T-helper 17 cell (primary cell): ENCODE data around the gene PANK4. TPM values are rescaled to one million over a fixed set of nuclear protein-coding genes. Genes with fewer than 3 reads are reported as not detected.
"Not testable (repeated sequence)": the region's sequence is repeated elsewhere in the genome, so short reads cannot be mapped to it uniquely, and the experiment has no call there.

ENCODE experiments used
- ATAC-seq: fragments of 150-1000 bp; cut with Tn5 transposase; 2 replicates; pipeline ENCODE4 v1.10.0; 2021; ENCODE audit warnings: mild to moderate bottlenecking, moderate library complexity
- DNase-seq, 3 donors: peaks; one replicate each; pipeline versions ENCODE4 v3.0.0 to v3.0.0-alpha.2; 2020 to 2021
- H3K9me3 ChIP-seq: one replicate; pipeline ENCODE4 v1.7.0; 2013; ENCODE audit warnings: low read length, mild to moderate bottlenecking; ENCODE audit not compliant: control insufficient read depth, poor library complexity, severe bottlenecking
- H3K27ac Mint-ChIP-seq: one replicate; pipeline ENCODE4 v1.8.0; 2022; ENCODE audit warnings: mild to moderate bottlenecking, moderate library complexity, mixed read lengths
- H3K27me3 Mint-ChIP-seq: one replicate; pipeline ENCODE4 v1.8.0; 2022; ENCODE audit warnings: mixed read lengths
- H3K36me3 Mint-ChIP-seq: one replicate; pipeline ENCODE4 v1.8.0; 2022; ENCODE audit warnings: low read depth, mixed read lengths
- H3K4me1 Mint-ChIP-seq: one replicate; pipeline ENCODE4 v1.8.0; 2022; ENCODE audit warnings: mild to moderate bottlenecking, mixed read lengths
- H3K4me3 Mint-ChIP-seq: one replicate; pipeline ENCODE4 v1.8.0; 2022; ENCODE audit warnings: mild to moderate bottlenecking, moderate library complexity, mixed read lengths
- total RNA-seq, 4 donors: library from RNA in 2 of 4; stranded (reverse) in 2 of 4; gene quantifications; one replicate each; pipeline ENCODE4 v1.2.3 and lab custom pipeline; 2022 to 2026

Gene PANK4
- total RNA-seq (10 to 100 TPM; 47.9 to 53.5 TPM), total RNA-seq (lab: John Stamatoyannopoulos, UW) (43.9 to 70.3 reads per million in 2 donors)

- DNase-seq (peak; percentile 83 to 85 (median 85)), ATAC-seq (peak; percentile 92)
- H3K4me3 Mint-ChIP-seq: peak within 1 kb of the TSS; percentile 94
- H3K9me3 ChIP-seq: no peaks in the 10 kb centered on the region
- H3K27me3 Mint-ChIP-seq: peaks cover 4% of the 10 kb centered on the region
- no peaks in the 10 kb centered on the region for H3K36me3 Mint-ChIP-seq
- H3K27ac Mint-ChIP-seq: peak within 1 kb of the TSS; percentile 94
- peaks cover 38% of the 10 kb centered on the region for H3K4me1 Mint-ChIP-seq
These were observed at the start of gene PANK4 for GRCh38 chr1:2525920-2526823. Gene PANK4 (minus strand): TSS chr1:2526596. CDS start chr1:2526587, 9 bp downstream.

GRCh38 chr1:2574350-2574749 lies 48.0 kb upstream of the PANK4 start:
- H3K9me3 ChIP-seq: peaks cover 2% of the 10 kb centered on the region
- DNase-seq (no peak), ATAC-seq (no peak)
- H3K4me1 Mint-ChIP-seq: peaks cover 21% of the 10 kb centered on the region
- peaks cover 2% of the 10 kb centered on the region for H3K36me3 Mint-ChIP-seq
- H3K27me3 Mint-ChIP-seq: no peaks in the 10 kb centered on the region
- H3K27ac Mint-ChIP-seq: no peak overlapping the region
- H3K4me3 Mint-ChIP-seq: no peak overlapping the region

- Mint-ChIP-seq H3K27ac (no peak overlapping the region), H3K4me3 (no peak overlapping the region), H3K36me3 (no peaks in the 10 kb centered on the region), H3K4me1 (peaks cover 14% of the 10 kb centered on the region), H3K27me3 (no peaks in the 10 kb centered on the region)
- DNase-seq (no peak), ATAC-seq (no peak)
- H3K9me3 ChIP-seq: peaks cover 2% of the 10 kb centered on the region
These were observed 47.0 kb upstream of the PANK4 start for GRCh38 chr1:2573250-2573920.

- no peak overlapping the region for H3K27ac Mint-ChIP-seq
- H3K36me3 Mint-ChIP-seq: no peaks in the 10 kb centered on the region
- H3K9me3 ChIP-seq: peaks cover 2% of the 10 kb centered on the region
- no peaks in the 10 kb centered on the region for H3K27me3 Mint-ChIP-seq
- DNase-seq: no peak
- peaks cover 7% of the 10 kb centered on the region for H3K4me1 Mint-ChIP-seq
- H3K4me3 Mint-ChIP-seq: no peak overlapping the region
- ATAC-seq: no peak
These were observed 45.0 kb upstream of the PANK4 start for GRCh38 chr1:2571348-2571747.

GRCh38 chr1:2570332-2570731 lies 43.9 kb upstream of the PANK4 start:
- no peaks in the 10 kb centered on the region for H3K27me3 Mint-ChIP-seq
- peak overlapping the region; percentile 14 for H3K27ac Mint-ChIP-seq
- peaks cover 3% of the 10 kb centered on the region for H3K4me1 Mint-ChIP-seq
- no peaks in the 10 kb centered on the region for H3K36me3 Mint-ChIP-seq
- peaks cover 2% of the 10 kb centered on the region for H3K9me3 ChIP-seq
- ATAC-seq (no peak), DNase-seq (no peak)
- H3K4me3 Mint-ChIP-seq: no peak overlapping the region

- H3K27me3 Mint-ChIP-seq, H3K4me3 Mint-ChIP-seq, DNase-seq, H3K9me3 ChIP-seq, H3K4me1 Mint-ChIP-seq, ATAC-seq, H3K36me3 Mint-ChIP-seq: not testable (repeated sequence)
- peak overlapping the region; percentile 14 for H3K27ac Mint-ChIP-seq
These were observed 43.3 kb upstream of the PANK4 start for GRCh38 chr1:2569703-2570102.

GRCh38 chr1:2569060-2569459 lies 42.7 kb upstream of the PANK4 start:
- no peak for DNase-seq
- H3K4me1 Mint-ChIP-seq: peaks cover 6% of the 10 kb centered on the region
- ATAC-seq: no peak
- H3K4me3 Mint-ChIP-seq: no peak overlapping the region
- no peaks in the 10 kb centered on the region for H3K27me3 Mint-ChIP-seq
- no peaks in the 10 kb centered on the region for H3K36me3 Mint-ChIP-seq
- H3K27ac Mint-ChIP-seq: no peak overlapping the region
- peaks cover 2% of the 10 kb centered on the region for H3K9me3 ChIP-seq

GRCh38 chr1:2568187-2568816 lies 41.9 kb upstream of the PANK4 start:
- not testable (repeated sequence) for ATAC-seq, DNase-seq, H3K27ac Mint-ChIP-seq, H3K36me3 Mint-ChIP-seq, H3K9me3 ChIP-seq, H3K4me3 Mint-ChIP-seq, H3K27me3 Mint-ChIP-seq, H3K4me1 Mint-ChIP-seq

- no peak overlapping the region for H3K27ac Mint-ChIP-seq
These were observed 40.8 kb upstream of the PANK4 start for GRCh38 chr1:2567083-2567679.

GRCh38 chr1:2566101-2567045 lies 40.0 kb upstream of the PANK4 start:
- Mint-ChIP-seq H3K36me3 (peaks cover under 1% of the 10 kb centered on the region), H3K27me3 (no peaks in the 10 kb centered on the region), H3K4me3 (no peak overlapping the region), H3K27ac (no peak overlapping the region), H3K4me1 (peaks cover 8% of the 10 kb centered on the region)
- ATAC-seq: no peak
- DNase-seq: no peak
- no peaks in the 10 kb centered on the region for H3K9me3 ChIP-seq

More at GRCh38 chr1:2567083-2567679, 40.8 kb upstream of the PANK4 start:
- Mint-ChIP-seq H3K4me3 (no peak overlapping the region), H3K27me3 (no peaks in the 10 kb centered on the region), H3K4me1 (peaks cover 6% of the 10 kb centered on the region), H3K36me3 (no peaks in the 10 kb centered on the region)
- ATAC-seq: no peak
- H3K9me3 ChIP-seq: no peaks in the 10 kb centered on the region
- DNase-seq: no peak

- DNase-seq (no peak), ATAC-seq (no peak)
- peak overlapping the region; percentile 61 for H3K27ac Mint-ChIP-seq
- H3K4me1 Mint-ChIP-seq: peaks cover 10% of the 10 kb centered on the region
- H3K4me3 Mint-ChIP-seq: no peak overlapping the region
- H3K9me3 ChIP-seq: no peaks in the 10 kb centered on the region
- H3K27me3 Mint-ChIP-seq: no peaks in the 10 kb centered on the region
- H3K36me3 Mint-ChIP-seq: peaks cover 3% of the 10 kb centered on the region
These were observed 38.5 kb upstream of the PANK4 start for GRCh38 chr1:2564815-2565374.
